Stimulated activated CD8-positive, alpha-beta memory T cell treated with anti-CD3 and anti-CD28 coated beads, Interleukin-2, amount 100 ng/mL, for 48 hours (primary cell): ENCODE results near the gene EFNA3.

Experiments used
- DNase-seq, 2 donors: peaks; one replicate each; pipeline ENCODE4 v3.0.0-alpha.2; 2020; ENCODE audit warnings: low read depth in 2 of 2

EFNA3 gene

GRCh38 chr1:155133799-155134281, 55.2 kb downstream of the EFNA3 start:
- no peak for DNase-seq

DNA sequence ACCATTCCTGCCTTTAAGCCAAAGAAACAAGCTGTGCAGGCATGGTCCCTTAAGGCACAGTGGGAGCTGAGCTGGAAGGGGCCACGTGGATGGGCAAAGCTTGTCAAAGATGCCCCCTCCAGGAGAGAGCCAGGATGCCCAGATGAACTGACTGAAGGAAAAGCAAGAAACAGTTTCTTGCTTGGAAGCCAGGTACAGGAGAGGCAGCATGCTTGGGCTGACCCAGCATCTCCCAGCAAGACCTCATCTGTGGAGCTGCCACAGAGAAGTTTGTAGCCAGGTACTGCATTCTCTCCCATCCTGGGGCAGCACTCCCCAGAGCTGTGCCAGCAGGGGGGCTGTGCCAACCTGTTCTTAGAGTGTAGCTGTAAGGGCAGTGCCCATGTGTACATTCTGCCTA, 55.7 kb downstream of the EFNA3 start:
- DNase-seq = no peak

DNA sequence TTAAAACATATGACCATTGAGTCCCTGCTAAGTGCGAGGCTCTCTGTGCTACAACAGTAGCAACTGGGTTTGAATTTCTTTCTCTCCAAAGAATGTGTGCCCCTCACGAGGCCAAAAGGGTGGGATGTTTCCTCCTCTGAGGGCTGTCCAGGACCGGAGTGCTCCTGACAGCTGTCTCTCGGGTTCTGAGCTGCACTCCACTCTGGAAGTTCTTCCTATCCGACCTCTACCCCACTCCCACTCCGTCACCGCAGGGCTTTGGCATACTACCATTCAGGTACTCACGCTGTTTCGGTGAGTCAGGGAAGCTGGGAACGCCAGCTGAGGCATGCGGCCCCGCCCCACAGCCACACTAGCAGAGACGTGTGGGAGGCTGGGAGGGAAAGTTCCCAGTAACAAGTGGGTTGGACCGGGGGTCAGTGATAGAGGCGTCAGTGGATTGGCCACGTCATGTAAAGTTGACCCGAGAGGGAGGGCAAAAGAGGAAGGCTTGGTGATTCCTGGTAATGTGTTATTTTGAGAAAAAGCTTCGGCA, 56.3 kb downstream of the EFNA3 start:
- DNase-seq = peak; percentile 56 to 67

GRCh38 chr1:155135415-155136028, 56.9 kb downstream of the EFNA3 start, which contains the start of gene SLC50A1:
Gene SLC50A1, plus strand, starts transcription at chr1:155135852. Its CDS starts 60 bp downstream, at chr1:155135912.
- peak; percentile 92 to 94 for DNase-seq

GRCh38 chr1:155136748-155137147, 58.1 kb downstream of the EFNA3 start:
- no peak for DNase-seq
